K562 (cell line): ENCODE results near the gene MGRN1. TPM values are rescaled to one million over a fixed set of nuclear protein-coding genes. Genes with fewer than 3 reads are reported as not detected.

Experiments
- CREBBP ChIP-seq: IDR thresholded peaks from one replicate; pipeline ENCODE4 v1.6.1; 2012; ENCODE audit warnings: low read depth, mild to moderate bottlenecking, control low read depth, inconsistent platforms, low read length
- FOXK2 ChIP-seq, 2 experiments: fragments of 450-650 bp; IDR thresholded peaks in 1 of 2; conservative IDR thresholded peaks in 1 of 2; 2 replicates each; pipeline ENCODE4 v1.6.1; 2016; ENCODE audit warnings: low read depth in 2 of 2, mild to moderate bottlenecking in 1 of 2
- FOXP1 ChIP-seq: sonication (generic); formaldehyde crosslinking; IDR thresholded peaks from 2 replicates; pipeline ENCODE4 v1.8.0; 2022; ENCODE audit warnings: mild to moderate bottlenecking, missing genetic modification reagents
- GATA2 ChIP-seq: sonication (generic); formaldehyde crosslinking; IDR thresholded peaks from 2 replicates; pipeline ENCODE4 v1.4.0; 2020; ENCODE audit warnings: mild to moderate bottlenecking, missing genetic modification reagents
- MITF ChIP-seq: IDR thresholded peaks from 2 replicates; pipeline ENCODE4 v1.6.1; 2014; ENCODE audit warnings: antibody characterized with exemption
- RNF2 ChIP-seq: sonication (generic); IDR thresholded peaks from 2 replicates; pipeline ENCODE4 v1.6.1; 2016
- SMARCA5 ChIP-seq: fragments of 450-650 bp; IDR thresholded peaks from 2 replicates; pipeline ENCODE4 v1.6.1; 2016
- SP1 ChIP-seq: sonication (generic); formaldehyde crosslinking; IDR thresholded peaks from 2 replicates; pipeline ENCODE4 v1.8.1; 2022; ENCODE audit warnings: mild to moderate bottlenecking, missing genetic modification reagents
- TCF7 ChIP-seq: sonication (generic); IDR thresholded peaks from 2 replicates; pipeline ENCODE4 v1.6.1; 2016; ENCODE audit warnings: antibody characterized with exemption, borderline replicate concordance
- USF1 ChIP-seq: sonication (generic); formaldehyde crosslinking; IDR thresholded peaks from 2 replicates; pipeline ENCODE4 v1.9.0; 2022; ENCODE audit warnings: mild to moderate bottlenecking, missing genetic modification reagents
- ZBTB34 ChIP-seq: fragments of 250-450 bp; sonication (Bioruptor Pico); IDR thresholded peaks from 2 replicates; pipeline ENCODE4 v1.8.0; 2021; ENCODE audit warnings: mild to moderate bottlenecking, moderate library complexity
- ZBTB9 ChIP-seq: fragments of 450-650 bp; formaldehyde crosslinking; IDR thresholded peaks from 2 replicates; pipeline ENCODE4 v1.4.0; 2020; ENCODE audit warnings: mild to moderate bottlenecking, moderate library complexity
- ZNF174 ChIP-seq: fragments of 250-450 bp; sonication (Bioruptor Pico); IDR thresholded peaks from 2 replicates; pipeline ENCODE4 v1.4.0; 2020; ENCODE audit warnings: mild to moderate bottlenecking
- ZNF239 ChIP-seq: fragments of 250-450 bp; sonication (Bioruptor Pico); IDR thresholded peaks from 2 replicates; pipeline ENCODE4 v1.4.0; 2020; ENCODE audit warnings: mild to moderate bottlenecking
- ZNF347 ChIP-seq: fragments of 450-650 bp; formaldehyde crosslinking; IDR thresholded peaks from 2 replicates; pipeline ENCODE4 v1.4.0; 2020; ENCODE audit warnings: low read depth, mild to moderate bottlenecking, moderate library complexity
- ZNF586 ChIP-seq: fragments of 450-650 bp; formaldehyde crosslinking; conservative IDR thresholded peaks from 2 replicates; pipeline ENCODE4 v1.4.0; 2020; ENCODE audit warnings: mild to moderate bottlenecking, moderate library complexity
- polyA plus RNA-seq, 8 experiments: library from polyadenylated mRNA; depleted of rRNA in 4 of 8; stranded (reverse) in 5 of 8; unstranded in 3 of 8; fragments of >200 nt; fragmentation: Nextera tagmentation in 2 of 8; fragmentation: Illumina TruSeq in 1 of 8; extraction: Ambion mirVana in 2 of 8; extraction: Trizol in 1 of 8; gene quantifications; 2 replicates each; pipeline versions ENCODE4 v1.2.1 to v1.2.3, GENCODE V29; 2011 to 2014; ENCODE audit warnings: inconsistent platforms in 1 of 8, missing spikeins in 1 of 8
- total RNA-seq, 7 experiments: library from RNA; depleted of rRNA in 6 of 7; stranded (reverse); fragments of >200 nt in 6 of 7; fragmentation: Illumina TruSeq in 2 of 7; extraction: Trizol in 2 of 7; gene quantifications; 2 replicates each; pipeline versions ENCODE4 v1.2.1 to v1.2.3, GENCODE V29; 2011 to 2021; ENCODE audit warnings: low replicate concordance in 1 of 7
- TF ChIP-seq, protein P1 (sequence below): fragments of 450-650 bp; IDR thresholded peaks from 2 replicates; pipeline ENCODE4 v1.7.1; 2018; ENCODE audit warnings: mild to moderate bottlenecking, low read depth; ENCODE audit not compliant: partially characterized antibody
- TF ChIP-seq, protein P2 (sequence below), 3 experiments: IDR thresholded peaks in 2 of 3; conservative IDR thresholded peaks in 1 of 3; 2 replicates each; pipeline ENCODE4 v1.5.1; 2011 to 2012; ENCODE audit warnings: low read length in 3 of 3, mild to moderate bottlenecking in 3 of 3, control low read depth in 2 of 3, improper control_type of control experiment in 1 of 3, inconsistent platforms in 1 of 3, low read depth in 1 of 3, mixed read lengths in 1 of 3, moderate library complexity in 1 of 3; ENCODE audit not compliant: insufficient read depth in 2 of 3

MGRN1 gene
- total and polyA plus RNA-seq, 9 of the 15 experiments (the other 6 are each of a cell fraction or from before 2014, with no cell fraction given) = 0.15 to 37.9 (median 6.0) TPM

- TF ChIP-seq ZBTB9 (CRISPR knock-in tag) = no peak
- TF ChIP-seq USF1 (CRISPR knock-in tag) = no peak
- peak; percentile 72 for TF ChIP-seq SP1 (CRISPR knock-in tag)
- 0 out of 2 replicates have a peak, but pooled peaks have one; percentile 35 for TF ChIP-seq SMARCA5
- no peak for TF ChIP-seq ZNF239 (CRISPR knock-in tag)
- no peak for TF ChIP-seq MITF
- TF ChIP-seq ZNF174 (CRISPR knock-in tag) = no peak
- TF ChIP-seq TCF7 = no peak
- TF ChIP-seq ZNF347 (CRISPR knock-in tag) = no peak
- TF ChIP-seq, protein P1, sequence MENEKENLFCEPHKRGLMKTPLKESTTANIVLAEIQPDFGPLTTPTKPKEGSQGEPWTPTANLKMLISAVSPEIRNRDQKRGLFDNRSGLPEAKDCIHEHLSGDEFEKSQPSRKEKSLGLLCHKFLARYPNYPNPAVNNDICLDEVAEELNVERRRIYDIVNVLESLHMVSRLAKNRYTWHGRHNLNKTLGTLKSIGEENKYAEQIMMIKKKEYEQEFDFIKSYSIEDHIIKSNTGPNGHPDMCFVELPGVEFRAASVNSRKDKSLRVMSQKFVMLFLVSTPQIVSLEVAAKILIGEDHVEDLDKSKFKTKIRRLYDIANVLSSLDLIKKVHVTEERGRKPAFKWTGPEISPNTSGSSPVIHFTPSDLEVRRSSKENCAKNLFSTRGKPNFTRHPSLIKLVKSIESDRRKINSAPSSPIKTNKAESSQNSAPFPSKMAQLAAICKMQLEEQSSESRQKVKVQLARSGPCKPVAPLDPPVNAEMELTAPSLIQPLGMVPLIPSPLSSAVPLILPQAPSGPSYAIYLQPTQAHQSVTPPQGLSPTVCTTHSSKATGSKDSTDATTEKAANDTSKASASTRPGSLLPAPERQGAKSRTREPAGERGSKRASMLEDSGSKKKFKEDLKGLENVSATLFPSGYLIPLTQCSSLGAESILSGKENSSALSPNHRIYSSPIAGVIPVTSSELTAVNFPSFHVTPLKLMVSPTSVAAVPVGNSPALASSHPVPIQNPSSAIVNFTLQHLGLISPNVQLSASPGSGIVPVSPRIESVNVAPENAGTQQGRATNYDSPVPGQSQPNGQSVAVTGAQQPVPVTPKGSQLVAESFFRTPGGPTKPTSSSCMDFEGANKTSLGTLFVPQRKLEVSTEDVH = no peak
- TF ChIP-seq ZNF586 (CRISPR knock-in tag) = no peak
- no peak for TF ChIP-seq GATA2 (CRISPR knock-in tag)
- TF ChIP-seq RNF2 = peak; percentile 42; the same call in 1 of the 2 replicates
- TF ChIP-seq, protein P2, sequence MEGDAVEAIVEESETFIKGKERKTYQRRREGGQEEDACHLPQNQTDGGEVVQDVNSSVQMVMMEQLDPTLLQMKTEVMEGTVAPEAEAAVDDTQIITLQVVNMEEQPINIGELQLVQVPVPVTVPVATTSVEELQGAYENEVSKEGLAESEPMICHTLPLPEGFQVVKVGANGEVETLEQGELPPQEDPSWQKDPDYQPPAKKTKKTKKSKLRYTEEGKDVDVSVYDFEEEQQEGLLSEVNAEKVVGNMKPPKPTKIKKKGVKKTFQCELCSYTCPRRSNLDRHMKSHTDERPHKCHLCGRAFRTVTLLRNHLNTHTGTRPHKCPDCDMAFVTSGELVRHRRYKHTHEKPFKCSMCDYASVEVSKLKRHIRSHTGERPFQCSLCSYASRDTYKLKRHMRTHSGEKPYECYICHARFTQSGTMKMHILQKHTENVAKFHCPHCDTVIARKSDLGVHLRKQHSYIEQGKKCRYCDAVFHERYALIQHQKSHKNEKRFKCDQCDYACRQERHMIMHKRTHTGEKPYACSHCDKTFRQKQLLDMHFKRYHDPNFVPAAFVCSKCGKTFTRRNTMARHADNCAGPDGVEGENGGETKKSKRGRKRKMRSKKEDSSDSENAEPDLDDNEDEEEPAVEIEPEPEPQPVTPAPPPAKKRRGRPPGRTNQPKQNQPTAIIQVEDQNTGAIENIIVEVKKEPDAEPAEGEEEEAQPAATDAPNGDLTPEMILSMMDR (IDR thresholded peaks at IDR 0.05 in 2 of 3, conservative IDR thresholded peaks at IDR 0.05 in 1 of 3; ENCODE audit: insufficient read depth in 2 of 3, low read depth in 1 of 3, low read length in 3 of 3) = peak; percentile 89 to 98 (median 96)
- 0 out of 2 replicates have a peak, but pooled peaks have one; percentile 14 for TF ChIP-seq FOXP1 (CRISPR knock-in tag)
- no peak for TF ChIP-seq ZBTB34 (CRISPR knock-in tag)
- peak in 1 of 2 experiments; percentile 100; a peak in 2 of 4 replicates for TF ChIP-seq FOXK2 (conservative IDR thresholded peaks at IDR 0.05 in 1 of 2, IDR thresholded peaks at IDR 0.05 in 1 of 2; ENCODE audit: low read depth in 2 of 2)
- no peak for TF ChIP-seq CREBBP
These were observed at the start of gene MGRN1 (continued) for GRCh38 chr16:4624015-4624826.
